CD14-positive monocyte (primary cell): ENCODE results near the gene FOXK2. TPM values are rescaled to one million over a fixed set of nuclear protein-coding genes. Genes with fewer than 3 reads are reported as not detected.
A peak's percentile ranks its signal among the peaks of the same experiment; 100 is the strongest.
"Not testable (repeated sequence)": the region's sequence is repeated elsewhere in the genome, so short reads cannot be mapped to it uniquely, and the experiment has no call there.

Source experiments
- DNase-seq, 3 donors: peaks; one replicate each; pipeline ENCODE4 v3.0.0-alpha.2; 2011 to 2022
- H2AFZ ChIP-seq: 2 replicates; pipeline ENCODE4 v1.6.0; 2012; ENCODE audit warnings: mild to moderate bottlenecking, low read depth, low read length, inconsistent platforms; ENCODE audit not compliant: insufficient read depth, poor library complexity, severe bottlenecking
- H3K27ac ChIP-seq, 2 donors: 1 replicate in 1 of 2; 2 replicates in 1 of 2; pipeline ENCODE4 v1.5.1; 2012 to 2013; ENCODE audit warnings: low read length in 2 of 2, control low read depth in 1 of 2, inconsistent platforms in 1 of 2, low read depth in 1 of 2, mild to moderate bottlenecking in 1 of 2
- H3K27me3 ChIP-seq, 2 donors: one replicate each; pipeline versions ENCODE4 v1.6.0 to v1.6.1; 2011 to 2013; ENCODE audit warnings: low read length in 2 of 2; ENCODE audit not compliant: control insufficient read depth in 2 of 2, insufficient read depth in 2 of 2
- H3K36me3 ChIP-seq, 2 donors: replicated peaks in 1 of 2; 1 replicate in 1 of 2; 2 replicates in 1 of 2; pipeline versions ENCODE4 v1.5.1 to v1.6.1; 2012 to 2013; ENCODE audit warnings: low read length in 2 of 2, control low read depth in 1 of 2, inconsistent platforms in 1 of 2, mild to moderate bottlenecking in 1 of 2; ENCODE audit not compliant: insufficient read depth in 2 of 2, control insufficient read depth in 1 of 2
- H3K4me1 ChIP-seq, 2 donors: 1 replicate in 1 of 2; 2 replicates in 1 of 2; pipeline versions ENCODE4 v1.5.1 to v1.6.1; 2012 to 2013; ENCODE audit warnings: low read length in 2 of 2, control low read depth in 1 of 2, inconsistent platforms in 1 of 2, mild to moderate bottlenecking in 1 of 2, moderate library complexity in 1 of 2; ENCODE audit not compliant: insufficient read depth in 2 of 2, control insufficient read depth in 1 of 2
- H3K4me2 ChIP-seq: replicated peaks from 2 replicates; pipeline ENCODE3; 2012; ENCODE audit warnings: low read length, moderate library complexity, mild to moderate bottlenecking; ENCODE audit not compliant: poor library complexity, severe bottlenecking; ENCODE audit errors: extremely low read depth
- H3K4me3 ChIP-seq, 3 experiments: fragments of 200-600 bp in 1 of 3; sonication (generic) in 1 of 3; replicated peaks in 1 of 3; 1 replicate in 2 of 3; 2 replicates in 1 of 3; pipeline ENCODE4 v1.5.1; 2011 to 2013; ENCODE audit warnings: low read length in 3 of 3, mild to moderate bottlenecking in 3 of 3, control low read depth in 2 of 3, low read depth in 2 of 3, inconsistent platforms in 1 of 3, moderate library complexity in 1 of 3
- H3K79me2 ChIP-seq: 2 replicates; pipeline ENCODE4 v1.6.0; 2012; ENCODE audit warnings: mild to moderate bottlenecking, control low read depth, inconsistent platforms, low read length, moderate library complexity; ENCODE audit not compliant: insufficient read depth
- H3K9ac ChIP-seq: 2 replicates; pipeline ENCODE4 v1.6.0; 2017; ENCODE audit warnings: low read length, mild to moderate bottlenecking; ENCODE audit not compliant: insufficient read depth, poor library complexity, severe bottlenecking
- H3K9me3 ChIP-seq, 2 donors: replicated peaks in 1 of 2; 1 replicate in 1 of 2; 2 replicates in 1 of 2; pipeline versions ENCODE4 v1.5.1 to v1.6.1; 2012 to 2013; ENCODE audit warnings: low read length in 2 of 2, control low read depth in 1 of 2; ENCODE audit not compliant: control insufficient read depth in 1 of 2, insufficient read depth in 1 of 2
- H4K20me1 ChIP-seq: 2 replicates; pipeline ENCODE4 v1.6.0; 2012; ENCODE audit warnings: mild to moderate bottlenecking, low read length, control low read depth, moderate library complexity; ENCODE audit not compliant: insufficient read depth
- H3K27ac Mint-ChIP-seq, 7 donors: one replicate each; pipeline ENCODE4 v1.8.0; 2020; ENCODE audit warnings: mild to moderate bottlenecking in 7 of 7, mixed read lengths in 7 of 7, moderate library complexity in 6 of 7, inconsistent platforms in 2 of 7
- H3K27me3 Mint-ChIP-seq, 3 donors: one replicate each; pipeline ENCODE4 v1.8.0; 2021 to 2022; ENCODE audit warnings: low read depth in 3 of 3, mild to moderate bottlenecking in 3 of 3, mixed read lengths in 3 of 3, moderate library complexity in 3 of 3, inconsistent platforms in 1 of 3
- H3K36me3 Mint-ChIP-seq, 2 donors: one replicate each; pipeline ENCODE4 v1.8.0; 2020; ENCODE audit warnings: mixed read lengths in 2 of 2, inconsistent platforms in 1 of 2, mild to moderate bottlenecking in 1 of 2
- H3K4me1 Mint-ChIP-seq: one replicate; pipeline ENCODE4 v1.8.0; 2020; ENCODE audit warnings: mild to moderate bottlenecking, mixed read lengths
- H3K4me3 Mint-ChIP-seq, 2 donors: one replicate each; pipeline ENCODE4 v1.8.0; 2020; ENCODE audit warnings: mild to moderate bottlenecking in 2 of 2, mixed read lengths in 2 of 2, moderate library complexity in 1 of 2
- H3K9me3 Mint-ChIP-seq, 7 donors: one replicate each; pipeline ENCODE4 v1.8.0; 2020 to 2022; ENCODE audit warnings: mixed read lengths in 7 of 7, mild to moderate bottlenecking in 6 of 7, moderate library complexity in 6 of 7, inconsistent platforms in 2 of 7
- WGBS: methylation state at CpG from one replicate; pipeline ENCODE4 v1.1.5; 2013; ENCODE audit warnings: missing lambda C conversion rate; ENCODE audit not compliant: insufficient coverage; 5-methylcytosine and 5-hydroxymethylcytosine counted together
- intact Hi-C, 2 donors: fragments of 100-400 bp; cut with micrococcal nuclease; formaldehyde crosslinking; loops; one replicate each; pipeline versions ENCODE4 v1.15.0 to v1.15.1; 2023
- polyA plus RNA-seq, 3 donors: library from polyadenylated mRNA; depleted of rRNA in 1 of 3; unstranded in 2 of 3; stranded (reverse) in 1 of 3; fragments of 300-500 nt in 2 of 3; fragments of >200 nt in 1 of 3; fragmentation: Illumina TruSeq in 2 of 3; gene quantifications; 1 replicate in 2 of 3; 2 replicates in 1 of 3; pipeline ENCODE4 v1.2.3, GENCODE V29; 2012 to 2021
- TF ChIP-seq, protein P1 (sequence below): fragments of 200-600 bp; IDR thresholded peaks from one replicate; pipeline ENCODE4 v1.8.0; 2022; ENCODE audit warnings: antibody characterized with exemption, mild to moderate bottlenecking

Gene FOXK2
- polyA plus RNA-seq, 3 donors = 3.5 to 18.4 (median 4.7) TPM

DNA sequence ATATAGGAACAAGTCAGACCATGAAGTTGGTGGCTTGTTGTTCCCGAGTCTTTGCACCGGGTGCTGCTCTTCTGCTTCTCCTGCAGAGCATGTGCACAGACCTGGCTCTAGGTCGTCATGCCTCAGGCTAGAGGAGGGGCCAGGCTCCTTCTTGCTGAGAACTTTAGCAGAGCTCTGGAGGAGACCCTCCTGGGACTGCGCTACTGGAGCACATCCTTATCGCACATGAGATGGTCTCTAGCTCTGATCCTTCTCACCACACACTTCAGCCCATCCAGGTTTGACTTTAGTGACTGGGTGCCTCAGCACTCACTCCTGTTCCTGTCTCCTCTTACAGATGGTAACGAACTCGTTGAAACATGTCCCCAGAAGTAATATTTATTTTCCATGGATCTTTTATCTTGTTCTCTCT, 14.9 kb downstream of the FOXK2 start:
- Histone ChIP-seq H3K36me3 (no peaks in the 10 kb centered on the region), H4K20me1 (peaks cover 99% of the 10 kb centered on the region), H3K9me3 (no peaks in the 10 kb centered on the region), H2AFZ (no peak overlapping the region), H3K27me3 (no peaks in the 10 kb centered on the region), H3K4me2 (no peak overlapping the region), H3K4me3 (no peak overlapping the region), H3K79me2 (peaks cover 100% of the 10 kb centered on the region), H3K27ac (no peak overlapping the region), H3K9ac (no peak overlapping the region), H3K4me1 (peaks cover 9 to 33% of the 10 kb centered on the region in 2 donors)
- Mint-ChIP-seq H3K36me3 (peaks cover 0 to 6% of the 10 kb centered on the region in 2 donors), H3K9me3 (no peaks in the 10 kb centered on the region), H3K27me3 (no peaks in the 10 kb centered on the region), H3K27ac (peak overlapping the region in 3 of 7 donors; percentile 15 to 42 (median 41)), H3K4me1 (peaks cover 43% of the 10 kb centered on the region), H3K4me3 (no peak overlapping the region)
- DNase-seq = no peak
- TF ChIP-seq, protein P1, sequence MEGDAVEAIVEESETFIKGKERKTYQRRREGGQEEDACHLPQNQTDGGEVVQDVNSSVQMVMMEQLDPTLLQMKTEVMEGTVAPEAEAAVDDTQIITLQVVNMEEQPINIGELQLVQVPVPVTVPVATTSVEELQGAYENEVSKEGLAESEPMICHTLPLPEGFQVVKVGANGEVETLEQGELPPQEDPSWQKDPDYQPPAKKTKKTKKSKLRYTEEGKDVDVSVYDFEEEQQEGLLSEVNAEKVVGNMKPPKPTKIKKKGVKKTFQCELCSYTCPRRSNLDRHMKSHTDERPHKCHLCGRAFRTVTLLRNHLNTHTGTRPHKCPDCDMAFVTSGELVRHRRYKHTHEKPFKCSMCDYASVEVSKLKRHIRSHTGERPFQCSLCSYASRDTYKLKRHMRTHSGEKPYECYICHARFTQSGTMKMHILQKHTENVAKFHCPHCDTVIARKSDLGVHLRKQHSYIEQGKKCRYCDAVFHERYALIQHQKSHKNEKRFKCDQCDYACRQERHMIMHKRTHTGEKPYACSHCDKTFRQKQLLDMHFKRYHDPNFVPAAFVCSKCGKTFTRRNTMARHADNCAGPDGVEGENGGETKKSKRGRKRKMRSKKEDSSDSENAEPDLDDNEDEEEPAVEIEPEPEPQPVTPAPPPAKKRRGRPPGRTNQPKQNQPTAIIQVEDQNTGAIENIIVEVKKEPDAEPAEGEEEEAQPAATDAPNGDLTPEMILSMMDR = no peak
- intact Hi-C loops = no loop called here
- WGBS = 76% methylated on average over 5 of the region's 7 CpGs

DNA sequence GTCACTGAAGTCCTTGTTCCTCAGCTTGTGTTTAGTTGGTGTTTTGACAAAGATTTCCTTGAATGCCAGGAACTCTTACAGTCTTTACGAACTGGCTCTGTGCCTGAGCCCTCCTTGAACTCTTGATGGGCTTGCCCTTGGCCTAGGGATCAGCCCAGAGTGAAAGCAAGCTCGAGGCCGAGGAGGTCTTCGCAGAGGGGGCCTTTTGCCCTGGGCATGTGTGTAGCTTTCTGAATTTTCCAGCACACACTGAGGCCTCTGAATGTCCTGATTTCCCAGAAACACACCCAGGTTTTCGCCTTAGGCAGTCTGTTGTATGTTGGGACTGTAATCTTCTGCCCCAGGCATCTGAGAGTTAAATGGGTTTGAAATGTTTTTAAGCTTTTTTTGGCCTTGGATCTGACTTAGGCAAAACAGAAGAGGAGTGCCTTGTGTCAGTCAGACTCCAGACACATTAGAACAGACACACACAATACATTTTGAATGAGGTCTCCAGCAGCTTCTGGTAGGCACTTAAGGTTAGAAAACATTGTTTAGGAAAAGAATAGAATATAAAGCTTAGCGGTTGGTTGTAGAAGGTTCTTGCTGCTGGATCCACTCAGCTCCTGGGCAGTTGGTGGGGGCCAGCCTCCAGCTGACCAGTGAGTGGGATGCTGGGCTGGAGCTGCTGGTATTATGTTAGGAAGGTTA, 17.1 kb downstream of the FOXK2 start:
- Mint-ChIP-seq H3K9me3 (no peaks in the 10 kb centered on the region), H3K4me3 (no peak overlapping the region), H3K36me3 (peaks cover 2 to 6% of the 10 kb centered on the region in 2 donors), H3K4me1 (peaks cover 45% of the 10 kb centered on the region), H3K27me3 (no peaks in the 10 kb centered on the region), H3K27ac (peak overlapping the region in 6 of 7 donors; percentile 5 to 92 (median 74))
- H3K9me3 ChIP-seq = no peaks in the 10 kb centered on the region
- H3K27me3 ChIP-seq = no peaks in the 10 kb centered on the region
- H3K4me2 ChIP-seq = no peak overlapping the region
- H3K27ac ChIP-seq = peak overlapping the region; percentile 13 to 61
- no peak overlapping the region for H3K4me3 ChIP-seq
- WGBS = 67% methylated on average over 5 of the region's 6 CpGs
- no peaks in the 10 kb centered on the region for H3K36me3 ChIP-seq
- TF ChIP-seq, protein P1 = no peak
- DNase-seq = no peak
- H3K4me1 ChIP-seq = peaks cover 13 to 32% of the 10 kb centered on the region in 2 donors
- intact Hi-C loops = no loop called here
- peaks cover 99% of the 10 kb centered on the region for H4K20me1 ChIP-seq
- peaks cover 93% of the 10 kb centered on the region for H3K79me2 ChIP-seq
- no peak overlapping the region for H2AFZ ChIP-seq
- H3K9ac ChIP-seq = peak overlapping the region; percentile 17

DNA sequence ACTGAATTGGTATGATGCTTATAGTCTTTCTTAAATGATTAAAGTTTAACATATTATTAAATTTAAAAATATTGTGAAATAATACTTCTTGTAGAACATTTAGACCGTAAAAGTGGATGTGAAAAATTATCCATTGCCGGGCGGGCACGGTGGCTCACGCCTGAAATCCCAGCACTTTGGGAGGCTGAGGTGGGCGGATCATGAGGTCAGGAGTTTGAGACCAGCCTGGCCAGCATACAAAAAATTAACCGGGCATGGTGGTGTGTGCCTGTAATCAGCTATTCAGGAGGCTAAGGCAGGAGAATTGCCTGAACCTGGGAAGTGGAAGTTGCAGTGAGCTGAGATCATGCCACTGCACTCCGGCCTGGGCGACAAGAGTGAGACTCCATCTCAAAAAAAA, 17.7 kb downstream of the FOXK2 start:
- DNase-seq, H3K9me3 Mint-ChIP-seq, H3K4me3 Mint-ChIP-seq, H3K36me3 Mint-ChIP-seq, intact Hi-C loops, H3K36me3 ChIP-seq, H3K9me3 ChIP-seq, H3K27me3 ChIP-seq, H3K9ac ChIP-seq, H3K4me2 ChIP-seq, H3K27ac Mint-ChIP-seq, H3K4me3 ChIP-seq, H3K27me3 Mint-ChIP-seq, H2AFZ ChIP-seq: not testable (repeated sequence)
- peak overlapping the region in 1 of 2 donors; percentile 61 for H3K27ac ChIP-seq
- WGBS = 89% methylated on average over 6 of the region's 9 CpGs
- H3K4me1 ChIP-seq = peaks cover 13 to 32% of the 10 kb centered on the region in 2 donors
- peaks cover 99% of the 10 kb centered on the region for H4K20me1 ChIP-seq
- peaks cover 45% of the 10 kb centered on the region for H3K4me1 Mint-ChIP-seq
- peaks cover 93% of the 10 kb centered on the region for H3K79me2 ChIP-seq
